GM18868 (cell line): ENCODE data around the gene STXBP4.

Experiments
- ATAC-seq: cut with Tn5 transposase; IDR thresholded peaks from one replicate; pipeline ENCODE4 v1.9.1; 2021; ENCODE audit warnings: mild to moderate bottlenecking, moderate library complexity; ENCODE audit not compliant: unreplicated experiment

STXBP4 gene

DNA sequence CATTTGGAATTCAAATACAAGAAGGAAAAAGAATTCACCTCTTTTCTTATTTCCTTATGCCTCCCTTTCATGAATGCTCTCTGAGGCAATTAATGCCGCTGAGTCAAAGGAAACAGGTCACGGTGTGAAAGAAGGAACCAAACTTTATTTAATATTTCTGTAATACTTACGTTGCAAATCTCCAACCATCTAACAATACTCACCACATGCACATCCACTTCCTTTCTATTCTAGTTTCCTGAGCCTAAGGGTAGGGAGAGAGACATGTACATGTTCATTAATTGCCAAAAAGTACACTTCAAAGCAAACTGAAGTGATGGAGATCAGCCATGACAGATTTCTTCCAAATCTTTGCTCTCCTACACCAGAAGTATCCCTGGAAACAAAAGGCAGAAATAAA lies 248.3 kb downstream of the STXBP4 start:
- ATAC-seq, result no peak

GRCh38 chr17:55219459-55219858 lies 250.9 kb downstream of the STXBP4 start:
- ATAC-seq, result no peak

- no peak for ATAC-seq
Measured at GRCh38 chr17:55219934-55220333, 251.4 kb downstream of the STXBP4 start.
